Heart right ventricle (tissue), 16 donors: ENCODE data around the gene CIAPIN1. TPM values are rescaled to one million over a fixed set of nuclear protein-coding genes. Genes with fewer than 3 reads are reported as not detected.

Source experiments
- ATAC-seq, 8 donors: fragments of 200-7000 bp; cut with Tn5 transposase; one replicate each; pipeline ENCODE4 v1.9.1; 2020; ENCODE audit warnings: mild to moderate bottlenecking in 8 of 8, moderate library complexity in 8 of 8, moderate number of reproducible peaks in 1 of 8
- DNase-seq, 2 donors: peaks; one replicate each; pipeline ENCODE4 v3.0.0-alpha.2; 2020
- H3K27ac ChIP-seq, 10 donors: fragments of 200-600 bp; sonication (generic) in 2 of 10; one replicate each; pipeline versions ENCODE4 v1.5.0 to v1.8.0; 2020 to 2022; ENCODE audit warnings: mild to moderate bottlenecking in 3 of 10
- H3K27me3 ChIP-seq, 7 donors: fragments of 200-600 bp; one replicate each; pipeline ENCODE4 v1.8.0; 2021 to 2022; ENCODE audit warnings: mild to moderate bottlenecking in 2 of 7
- H3K36me3 ChIP-seq, 9 donors: fragments of 200-600 bp; sonication (generic) in 1 of 9; one replicate each; pipeline versions ENCODE4 v1.5.0 to v1.8.0; 2020 to 2022; ENCODE audit warnings: mild to moderate bottlenecking in 2 of 9
- H3K4me1 ChIP-seq, 9 donors: fragments of 200-600 bp; sonication (generic) in 1 of 9; one replicate each; pipeline versions ENCODE4 v1.5.0 to v1.8.0; 2020 to 2022; ENCODE audit warnings: mild to moderate bottlenecking in 4 of 9
- H3K4me3 ChIP-seq, 10 donors: fragments of 200-600 bp; sonication (generic) in 2 of 10; one replicate each; pipeline versions ENCODE4 v1.5.0 to v1.8.0; 2020 to 2022; ENCODE audit warnings: mild to moderate bottlenecking in 7 of 10, moderate library complexity in 2 of 10
- H3K9me3 ChIP-seq, 11 donors: fragments of 200-600 bp in 10 of 11; sonication (generic) in 2 of 11; one replicate each; pipeline versions ENCODE4 v1.5.0 to v1.8.0; 2013 to 2022; ENCODE audit warnings: mild to moderate bottlenecking in 2 of 11, control low read depth in 1 of 11, moderate library complexity in 1 of 11
- CTCF ChIP-seq, 9 donors: fragments of 200-600 bp; sonication (generic) in 2 of 9; IDR thresholded peaks; one replicate each; pipeline versions ENCODE4 v1.5.0 to v1.8.0; 2021 to 2022; ENCODE audit warnings: antibody characterized with exemption in 9 of 9, mild to moderate bottlenecking in 5 of 9, moderate library complexity in 1 of 9
- WGBS, 2 donors: extraction: QIAGEN DNeasy Blood & Tissue Kit; methylation state at CpG; one replicate each; pipeline ENCODE4 v1.1.7; 2013; ENCODE audit warnings: inconsistent platforms in 1 of 2; 5-methylcytosine and 5-hydroxymethylcytosine counted together
- intact Hi-C, 10 donors: fragments of 100-400 bp; cut with DNase I; formaldehyde crosslinking; loops; one replicate each; pipeline versions ENCODE4 v1.11.1 to v1.14.2; 2022
- polyA plus RNA-seq, 2 donors: library from polyadenylated mRNA; stranded (reverse); fragments of 200-250 nt; gene quantifications; one replicate each; pipeline ENCODE4 v1.2.3, GENCODE V29; 2013
- total RNA-seq, 10 donors: library from RNA; stranded (reverse); fragmentation: NEBNext Ultra II Directional in 3 of 10; extraction: Animal tissue kit (Norgen Biotek cat#: 25700) in 3 of 10; gene quantifications; one replicate each; pipeline versions ENCODE4 v1.2.1 to v1.2.4, GENCODE V29; 2021 to 2023
- donor health status: Arrhythmogenic right ventricular cardiomyopathy.
- donor health status: ischemic (EF 13 %, LVEDD 7.1; RV severe dilation, severe dysfunction).
- donor health status: healthy with polysubstance abuse.
- donor health status: DM: no; HTN: yes; CAD: no.
- donor health status: DM: no; HTN: no; CAD: no.
- donor health status: ischemic (EF 25% LVEDD 6.9; RV normal size, moderate dysfunction).
- donor health status: ischemic (EF 25% LVEDD 5.7; RV mildly dilated, moderate dysfunction).
- donor health status: healthy.
- donor health status: DM: yes; HTN: yes; CAD: no.
- donor health status: Ischemic cardiomyopathy.
- donor health status: ischemic (EF 35%, LVEDD 5.7; RV mildly dilated, moderate dysfunction).
- donor health status: nonischemic (EF 11% LVEDD 7.7; RV severe dilation, severe dysfunction).
- donor health status: DM: yes; HTN: yes; CAD: no.
- donor health status: PGD.
- donor health status: ischemic (EF 29% LVEDD 5.4; RV normal size, mild dysfunction).
- donor health status: nonischemic (EF 23%, LVEDD 6.1; RV moderate dilation, normal function).

CIAPIN1 gene
- total and polyA plus RNA-seq, 12 donors: 20.1 to 75.1 (median 61.0) TPM

- intact Hi-C loops: loop anchor here in 1 of 10 donors (5.0 kb wide), 1 partner anchor 47 kb away; no protein-coding TSS in a partner anchor
- Histone ChIP-seq H3K27me3 (peaks cover 0 to 15% (median 0%) of the 10 kb centered on the region in 7 donors), H3K4me1 (peaks cover 16 to 68% (median 45%) of the 10 kb centered on the region in 9 donors), H3K27ac (peak overlapping the region in 8 of 10 donors; percentile 20 to 75 (median 67)), H3K9me3 (no peaks in the 10 kb centered on the region), H3K4me3 (peak overlapping the region in 1 of 10 donors; percentile 64), H3K36me3 (no peaks in the 10 kb centered on the region)
- TF ChIP-seq CTCF (IDR thresholded peaks at IDR 0.05): no peak
- ATAC-seq: no peak
- 65 to 70% methylated on average over 6 of the region's 6 CpGs for WGBS, 2 donors
- no peak for DNase-seq
These were observed 33.6 kb upstream of the CIAPIN1 start for GRCh38 chr16:57480754-57481230.

GRCh38 chr16:57479976-57480753 is 33.0 kb upstream of the CIAPIN1 start:
- no peaks in the 10 kb centered on the region for H3K9me3 ChIP-seq
- intact Hi-C loops: loop anchor here in 5 of 10 donors (5.0 kb wide), 2 partner anchors 37 to 47 kb away; no protein-coding TSS in a partner anchor
- H3K4me1 ChIP-seq: peaks cover 16 to 63% (median 42%) of the 10 kb centered on the region in 9 donors
- WGBS, 2 donors: 28 to 31% methylated on average over 14 to 15 of the region's 15 CpGs
- ATAC-seq (peak; percentile 40 to 67 (median 58)), DNase-seq (peak in 1 of 2 donors; percentile 69)
- TF ChIP-seq CTCF (IDR thresholded peaks at IDR 0.05): no peak
- H3K36me3 ChIP-seq: peaks cover 0 to 3% (median 0%) of the 10 kb centered on the region in 9 donors
- peaks cover 0 to 11% (median 0%) of the 10 kb centered on the region in 7 donors for H3K27me3 ChIP-seq
- H3K27ac ChIP-seq: peak overlapping the region in 9 of 10 donors; percentile 20 to 75 (median 67)
- peak overlapping the region in 9 of 10 donors; percentile 42 to 67 (median 60) for H3K4me3 ChIP-seq

- intact Hi-C loops: loop anchor here in 4 of 10 donors (5.0 kb wide), 1 partner anchor 38 kb away; no protein-coding TSS in a partner anchor
- H3K4me1 ChIP-seq: peaks cover 16 to 55% (median 37%) of the 10 kb centered on the region in 9 donors
These were observed 32.2 kb upstream of the CIAPIN1 start for GRCh38 chr16:57479205-57479975.

More at GRCh38 chr16:57479205-57479975, 32.2 kb upstream of the CIAPIN1 start:
- WGBS, 2 donors: 29 to 34% methylated on average over 36 of the region's 36 CpGs
- Histone ChIP-seq H3K4me3 (peak overlapping the region; percentile 32 to 67 (median 58)), H3K9me3 (no peaks in the 10 kb centered on the region), H3K27me3 (peaks cover 0 to 11% (median 0%) of the 10 kb centered on the region in 7 donors), H3K27ac (peak overlapping the region in 8 of 10 donors; percentile 56 to 75 (median 67)), H3K36me3 (peaks cover 0 to 11% (median 0%) of the 10 kb centered on the region in 9 donors)
- TF ChIP-seq CTCF (IDR thresholded peaks at IDR 0.05): no peak
- DNase-seq (peak; percentile 47 to 73), ATAC-seq (peak; percentile 36 to 82 (median 72))
